Osteoblast (primary cell): ENCODE measurements around the gene TYR. TPM values are rescaled to one million over a fixed set of nuclear protein-coding genes. Genes with fewer than 3 reads are reported as not detected.
A peak's percentile ranks its signal among the peaks of the same experiment; 100 is the strongest.

ENCODE experiments used
- DNase-seq: peaks from one replicate; pipeline ENCODE4 v3.0.0; 2011; ENCODE audit warnings: low spot score, mixed read lengths; ENCODE audit not compliant: insufficient read length; ENCODE audit errors: missing footprints
- H2AFZ ChIP-seq: 2 replicates; pipeline ENCODE4 v1.6.0; 2011; ENCODE audit warnings: mild to moderate bottlenecking, low read length
- H3K27ac ChIP-seq: 2 replicates; pipeline ENCODE4 v1.5.1; 2011; ENCODE audit warnings: mild to moderate bottlenecking, low read depth, low read length, moderate library complexity
- H3K27me3 ChIP-seq: 2 replicates; pipeline ENCODE4 v1.6.0; 2012; ENCODE audit warnings: mild to moderate bottlenecking, control low read depth, inconsistent platforms, low read length, moderate library complexity; ENCODE audit not compliant: insufficient read depth
- H3K36me3 ChIP-seq: 2 replicates; pipeline ENCODE4 v1.5.1; 2011; ENCODE audit warnings: mild to moderate bottlenecking, low read length, control low read depth, moderate library complexity; ENCODE audit not compliant: insufficient read depth
- H3K4me1 ChIP-seq: 2 replicates; pipeline ENCODE4 v1.5.1; 2011; ENCODE audit warnings: mild to moderate bottlenecking, low read length, control low read depth, moderate library complexity; ENCODE audit not compliant: insufficient read depth
- H3K4me2 ChIP-seq: 2 replicates; pipeline ENCODE4 v1.6.0; 2011; ENCODE audit warnings: mild to moderate bottlenecking, low read length; ENCODE audit not compliant: insufficient read depth
- H3K4me3 ChIP-seq: fragments of 200-600 bp; sonication (generic); 3 replicates; pipeline ENCODE4 v1.5.1; 2012; ENCODE audit warnings: mild to moderate bottlenecking, low read length, inconsistent platforms; ENCODE audit not compliant: insufficient read depth
- H3K79me2 ChIP-seq: 2 replicates; pipeline ENCODE4 v1.6.0; 2012; ENCODE audit warnings: mild to moderate bottlenecking, low read length, control low read depth, inconsistent platforms; ENCODE audit not compliant: insufficient read depth
- H3K9me3 ChIP-seq: 2 replicates; pipeline ENCODE4 v1.5.1; 2011; ENCODE audit warnings: low read depth, low read length, control low read depth
- H4K20me1 ChIP-seq: 2 replicates; pipeline ENCODE4 v1.6.0; 2012; ENCODE audit warnings: mild to moderate bottlenecking, low read length, control low read depth; ENCODE audit not compliant: insufficient read depth
- CTCF ChIP-seq: IDR thresholded peaks from 2 replicates; pipeline ENCODE4 v1.5.1; 2011; ENCODE audit warnings: mild to moderate bottlenecking, low read depth, low read length, moderate library complexity; ENCODE audit errors: extremely low read depth
- total RNA-seq: library from RNA; depleted of rRNA; stranded (reverse); fragments of >200 nt; gene quantifications from 2 replicates; pipeline ENCODE4 v1.2.3, GENCODE V29; 2012

Gene TYR
- total RNA-seq, 1 donor, result not detected

- no peak for DNase-seq
- Histone ChIP-seq H3K27me3 (no peaks in the 10 kb centered on the region), H3K4me3 (no peak overlapping the region), H3K36me3 (no peaks in the 10 kb centered on the region), H2AFZ (no peak overlapping the region), H3K9me3 (no peaks in the 10 kb centered on the region), H4K20me1 (no peaks in the 10 kb centered on the region), H3K4me1 (no peaks in the 10 kb centered on the region), H3K79me2 (no peaks in the 10 kb centered on the region), H3K4me2 (no peak overlapping the region), H3K27ac (no peak overlapping the region)
- no peak for TF ChIP-seq CTCF
These were observed 15.7 kb upstream of the TYR start for GRCh38 chr11:89161949-89162348.

GRCh38 chr11:89163686-89164085, 14.0 kb upstream of the TYR start:
- Histone ChIP-seq H3K36me3 (no peaks in the 10 kb centered on the region), H3K4me1 (no peaks in the 10 kb centered on the region), H3K79me2 (no peaks in the 10 kb centered on the region), H3K9me3 (no peaks in the 10 kb centered on the region), H3K27me3 (no peaks in the 10 kb centered on the region), H3K27ac (no peak overlapping the region), H3K4me2 (no peak overlapping the region), H3K4me3 (no peak overlapping the region), H4K20me1 (no peaks in the 10 kb centered on the region), H2AFZ (peak overlapping the region; percentile 7)
- no peak for DNase-seq
- TF ChIP-seq CTCF, result no peak

- Histone ChIP-seq H4K20me1 (no peaks in the 10 kb centered on the region), H3K4me2 (no peak overlapping the region), H3K9me3 (no peaks in the 10 kb centered on the region), H3K4me3 (no peak overlapping the region), H2AFZ (no peak overlapping the region), H3K4me1 (no peaks in the 10 kb centered on the region), H3K79me2 (no peaks in the 10 kb centered on the region), H3K27ac (no peak overlapping the region), H3K27me3 (no peaks in the 10 kb centered on the region), H3K36me3 (no peaks in the 10 kb centered on the region)
- TF ChIP-seq CTCF, result no peak
- no peak for DNase-seq
These were observed 9.3 kb upstream of the TYR start for GRCh38 chr11:89168396-89168795.

- H4K20me1 ChIP-seq, result no peaks in the 10 kb centered on the region
- no peaks in the 10 kb centered on the region for H3K9me3 ChIP-seq
- H2AFZ ChIP-seq, result no peak overlapping the region
- H3K27me3 ChIP-seq, result no peaks in the 10 kb centered on the region
- no peak overlapping the region for H3K4me2 ChIP-seq
- no peak overlapping the region for H3K27ac ChIP-seq
- H3K4me3 ChIP-seq, result no peak overlapping the region
- no peak for DNase-seq
- no peaks in the 10 kb centered on the region for H3K79me2 ChIP-seq
- no peaks in the 10 kb centered on the region for H3K36me3 ChIP-seq
- no peak for TF ChIP-seq CTCF
- no peaks in the 10 kb centered on the region for H3K4me1 ChIP-seq
These were observed 1.9 kb upstream of the TYR start for GRCh38 chr11:89175796-89176195.
